BLaER1 treated with 17β-estradiol and CSF1 and Interleukin-3, amounts not matched to agents 10 nM and 100 nM (cell line): ENCODE results near the gene ZNF507.

ENCODE experiments used
- H3K27ac ChIP-seq, 11 experiments: shearing (Covaris generic); formaldehyde crosslinking; 2 replicates each; pipeline ENCODE4 v1.8.1; 2022
- H3K27me3 ChIP-seq, 11 experiments: shearing (Covaris generic); formaldehyde crosslinking; 2 replicates each; pipeline ENCODE4 v1.8.1; 2022
- H3K36me3 ChIP-seq, 11 experiments: shearing (Covaris generic); formaldehyde crosslinking; 2 replicates each; pipeline ENCODE4 v1.8.1; 2022
- H3K4me1 ChIP-seq, 10 experiments: shearing (Covaris generic); formaldehyde crosslinking; 2 replicates each; pipeline ENCODE4 v1.8.1; 2022
- H3K4me2 ChIP-seq, 11 experiments: shearing (Covaris generic); formaldehyde crosslinking; 2 replicates each; pipeline ENCODE4 v1.8.1; 2022
- H3K4me3 ChIP-seq, 10 experiments: shearing (Covaris generic); formaldehyde crosslinking; 2 replicates each; pipeline ENCODE4 v1.8.1; 2022
- H3K9ac ChIP-seq, 11 experiments: shearing (Covaris generic); formaldehyde crosslinking; 2 replicates each; pipeline ENCODE4 v1.8.1; 2022
- H3K9me3 ChIP-seq, 11 experiments: shearing (Covaris generic); formaldehyde crosslinking; replicated peaks in 1 of 11; 2 replicates each; pipeline ENCODE4 v1.8.1; 2022
- H4K20me1 ChIP-seq, 11 experiments: shearing (Covaris generic); formaldehyde crosslinking; 2 replicates each; pipeline ENCODE4 v1.8.1; 2022
- Cebpa-rat ChIP-seq, 11 experiments: shearing (Covaris generic); IDR thresholded peaks; 2 replicates each; pipeline ENCODE4 v1.8.1; 2022

The ZNF507 gene

GRCh38 chr19:32345261-32346207 is at the start of gene ZNF507:
Gene ZNF507, plus strand, starts transcription at chr19:32345610. Its CDS starts 7,221 bp downstream, at chr19:32352831.
- no peak for TF ChIP-seq Cebpa-rat (IDR thresholded peaks at IDR 0.05)
- peak within 1 kb of the TSS; percentile 72 to 97 (median 93); a peak in 21 of 22 replicates for H3K9ac ChIP-seq
- peaks cover 0 to 35% (median 22%) of the 10 kb centered on the region in 11 experiments; a peak in 19 of 22 replicates for H3K36me3 ChIP-seq
- H3K4me2 ChIP-seq: peak within 1 kb of the TSS; percentile 83 to 96 (median 92)
- H3K9me3 ChIP-seq: peaks cover 0 to 12% (median 0%) of the 10 kb centered on the region in 11 experiments; a peak in 2 of 22 replicates
- peaks cover 15 to 28% (median 18%) of the 10 kb centered on the region in 10 experiments for H3K4me1 ChIP-seq
- peak within 1 kb of the TSS in 10 of 11 experiments; percentile 53 to 97 (median 95); a peak in 19 of 22 replicates for H3K27ac ChIP-seq
- peaks cover 0 to 56% (median 32%) of the 10 kb centered on the region in 11 experiments; a peak in 17 of 22 replicates for H4K20me1 ChIP-seq
- peak within 1 kb of the TSS; percentile 62 to 87 (median 76) for H3K4me3 ChIP-seq
- peaks cover 0 to 100% (median 0%) of the 10 kb centered on the region in 11 experiments; a peak in 9 of 22 replicates for H3K27me3 ChIP-seq

GRCh38 chr19:32296694-32297093 is 48.7 kb upstream of the ZNF507 start:
- H3K4me1 ChIP-seq: no peaks in the 10 kb centered on the region
- no peak overlapping the region for H3K4me2 ChIP-seq
- no peaks in the 10 kb centered on the region for H4K20me1 ChIP-seq
- H3K27me3 ChIP-seq: peaks cover 0 to 23% (median 0%) of the 10 kb centered on the region in 11 experiments; a peak in 3 of 22 replicates
- H3K9ac ChIP-seq: no peak overlapping the region
- H3K4me3 ChIP-seq: no peak overlapping the region
- no peak overlapping the region for H3K27ac ChIP-seq
- TF ChIP-seq Cebpa-rat (IDR thresholded peaks at IDR 0.05): no peak
- peaks cover 7 to 37% (median 17%) of the 10 kb centered on the region in 11 experiments for H3K9me3 ChIP-seq
- no peaks in the 10 kb centered on the region; a peak in 1 of 22 replicates for H3K36me3 ChIP-seq

DNA sequence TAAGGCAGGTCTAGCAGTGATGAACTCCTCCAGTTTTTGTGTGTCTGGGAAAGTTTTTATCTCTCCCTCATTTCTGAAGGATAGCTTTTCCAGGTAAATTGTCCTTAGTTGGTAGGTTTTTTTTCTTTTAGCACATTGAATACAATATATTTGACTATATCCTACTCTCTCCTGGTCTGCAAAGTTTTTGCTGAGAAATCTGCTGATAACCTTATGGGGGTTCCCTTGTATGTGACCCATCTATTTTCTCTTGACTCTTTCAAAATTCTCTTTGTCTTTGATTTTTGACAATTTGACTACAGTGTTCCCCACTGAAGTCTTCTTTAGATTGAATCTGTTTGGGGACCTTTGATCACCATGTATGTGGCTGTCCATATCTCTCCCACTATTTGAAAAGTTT is 42.6 kb upstream of the ZNF507 start:
- TF ChIP-seq Cebpa-rat (IDR thresholded peaks at IDR 0.05): no peak
- Histone ChIP-seq H3K9ac (no peak overlapping the region), H3K4me1 (peaks cover 0 to 3% (median 0%) of the 10 kb centered on the region in 10 experiments; a peak in 2 of 20 replicates), H3K27ac (no peak overlapping the region), H3K4me2 (no peak overlapping the region), H3K9me3 (peaks cover 30 to 67% (median 42%) of the 10 kb centered on the region in 11 experiments), H3K4me3 (no peak overlapping the region), H4K20me1 (no peaks in the 10 kb centered on the region), H3K27me3 (no peaks in the 10 kb centered on the region), H3K36me3 (no peaks in the 10 kb centered on the region; a peak in 1 of 22 replicates)

DNA sequence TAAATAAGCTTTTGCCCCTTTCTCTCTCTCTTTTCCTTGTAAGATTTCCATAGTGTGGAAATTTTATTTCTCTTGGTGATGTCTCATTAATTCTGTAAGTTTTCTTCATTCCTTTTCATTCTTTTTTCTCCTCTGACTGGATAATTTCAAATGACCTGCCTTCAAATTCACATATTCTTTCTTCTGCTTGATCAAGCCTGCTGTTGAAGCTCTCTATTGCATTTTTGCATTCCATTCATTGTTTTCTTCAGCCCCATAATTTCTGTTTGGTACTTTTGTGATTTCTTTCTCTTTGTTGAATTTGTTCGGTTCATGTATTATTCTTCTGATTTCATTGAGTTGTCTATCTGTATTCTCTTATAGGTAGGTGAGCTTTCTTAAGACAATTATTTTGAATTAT is 42.2 kb upstream of the ZNF507 start:
- Histone ChIP-seq H3K27me3 (0 out of 22 replicates have a peak, but pooled peaks cover 0 to 2% (median 0%) of the 10 kb centered on the region in 11 experiments), H3K4me2 (no peak overlapping the region), H3K9me3 (peaks cover 30 to 65% (median 39%) of the 10 kb centered on the region in 11 experiments), H3K27ac (no peak overlapping the region), H3K4me3 (no peak overlapping the region), H3K9ac (no peak overlapping the region), H3K4me1 (peaks cover 0 to 3% (median 0%) of the 10 kb centered on the region in 10 experiments; a peak in 2 of 20 replicates), H4K20me1 (no peaks in the 10 kb centered on the region), H3K36me3 (no peaks in the 10 kb centered on the region; a peak in 1 of 22 replicates)
- no peak for TF ChIP-seq Cebpa-rat (IDR thresholded peaks at IDR 0.05)

DNA sequence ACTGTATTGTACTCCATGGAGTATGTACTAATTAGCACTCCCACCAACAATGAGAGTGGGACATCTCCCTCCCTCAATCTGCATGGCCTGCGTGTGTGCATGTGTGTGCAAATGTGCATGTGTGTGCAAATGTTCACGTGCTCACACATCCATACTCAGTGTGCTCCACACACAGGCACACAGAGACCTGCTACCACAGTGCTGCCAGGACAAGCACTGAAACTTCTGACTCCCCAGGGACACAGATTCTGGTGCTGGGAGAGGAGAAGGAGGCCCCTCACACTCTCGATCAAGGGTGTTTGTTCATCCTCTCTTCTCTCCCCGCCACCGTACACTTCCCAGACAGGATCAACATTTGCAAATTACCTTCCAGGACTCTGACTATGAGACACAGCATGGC is 37.8 kb upstream of the ZNF507 start:
- TF ChIP-seq Cebpa-rat (IDR thresholded peaks at IDR 0.05): no peak
- Histone ChIP-seq H3K27me3 (0 out of 22 replicates have a peak, but pooled peaks cover 0 to 5% (median 0%) of the 10 kb centered on the region in 11 experiments), H3K4me3 (no peak overlapping the region)

GRCh38 chr19:32308431-32309077 is 36.9 kb upstream of the ZNF507 start:
- no peak overlapping the region for H3K4me2 ChIP-seq
- peaks cover 6 to 12% (median 8%) of the 10 kb centered on the region in 11 experiments; a peak in 19 of 22 replicates for H3K9me3 ChIP-seq
- H3K27ac ChIP-seq: no peak overlapping the region
- H3K4me1 ChIP-seq: peaks cover 0 to 3% (median 0%) of the 10 kb centered on the region in 10 experiments; a peak in 2 of 20 replicates
- TF ChIP-seq Cebpa-rat (IDR thresholded peaks at IDR 0.05): no peak
- H3K27me3 ChIP-seq: peaks cover 0 to 7% (median 0%) of the 10 kb centered on the region in 11 experiments; a peak in 1 of 22 replicates
- no peaks in the 10 kb centered on the region for H3K36me3 ChIP-seq
- H4K20me1 ChIP-seq: no peaks in the 10 kb centered on the region
- no peak overlapping the region for H3K4me3 ChIP-seq
- H3K9ac ChIP-seq: no peak overlapping the region

More for the DNA sequence above, 37.8 kb upstream of the ZNF507 start:
- Histone ChIP-seq H3K36me3 (no peaks in the 10 kb centered on the region), H3K9ac (no peak overlapping the region), H3K4me1 (peaks cover 0 to 3% (median 0%) of the 10 kb centered on the region in 10 experiments; a peak in 2 of 20 replicates), H3K9me3 (peaks cover 16 to 22% (median 18%) of the 10 kb centered on the region in 11 experiments), H3K27ac (no peak overlapping the region), H3K4me2 (no peak overlapping the region), H4K20me1 (no peaks in the 10 kb centered on the region)

- Histone ChIP-seq H3K4me2 (no peak overlapping the region), H3K27ac (no peak overlapping the region), H3K4me1 (peaks cover 0 to 3% (median 0%) of the 10 kb centered on the region in 10 experiments; a peak in 2 of 20 replicates), H3K9ac (no peak overlapping the region), H3K27me3 (peaks cover 0 to 10% (median 0%) of the 10 kb centered on the region in 11 experiments; a peak in 2 of 22 replicates), H3K4me3 (no peak overlapping the region), H3K36me3 (no peaks in the 10 kb centered on the region), H4K20me1 (no peaks in the 10 kb centered on the region), H3K9me3 (no peaks in the 10 kb centered on the region)
- TF ChIP-seq Cebpa-rat (IDR thresholded peaks at IDR 0.05): no peak
Measured at GRCh38 chr19:32309711-32310390, 35.6 kb upstream of the ZNF507 start.

DNA sequence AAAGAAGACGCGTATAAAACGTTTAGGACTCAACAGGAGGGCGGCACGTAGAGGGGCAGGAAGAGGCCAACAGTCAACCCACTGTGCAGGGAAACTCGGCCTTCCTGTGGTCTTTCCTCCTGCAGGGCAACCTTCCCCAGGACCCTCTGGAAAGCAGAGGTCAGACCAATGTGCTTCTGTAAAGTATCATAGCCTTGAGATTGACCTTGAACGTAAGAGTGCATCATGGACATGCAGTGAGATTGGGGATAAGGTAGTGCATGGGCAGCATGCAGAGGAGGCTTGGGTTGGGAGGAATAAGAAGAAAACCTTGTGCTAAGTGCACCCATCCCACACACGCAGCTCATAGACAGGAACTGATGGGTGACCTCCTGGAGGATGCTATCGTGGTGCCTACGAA is 34.0 kb upstream of the ZNF507 start:
- no peak overlapping the region for H3K4me2 ChIP-seq
- peaks cover 0 to 10% (median 0%) of the 10 kb centered on the region in 11 experiments; a peak in 2 of 22 replicates for H3K27me3 ChIP-seq
- H3K9ac ChIP-seq: no peak overlapping the region
- H3K4me3 ChIP-seq: no peak overlapping the region
- no peaks in the 10 kb centered on the region for H3K36me3 ChIP-seq
- H3K4me1 ChIP-seq: peaks cover 0 to 3% (median 0%) of the 10 kb centered on the region in 10 experiments; a peak in 2 of 20 replicates
- H4K20me1 ChIP-seq: no peaks in the 10 kb centered on the region
- no peaks in the 10 kb centered on the region for H3K9me3 ChIP-seq
- TF ChIP-seq Cebpa-rat (IDR thresholded peaks at IDR 0.05): no peak
- H3K27ac ChIP-seq: no peak overlapping the region
